Duodenal mucosa (tissue), 2 donors: ENCODE results near the gene CA6.
"Not testable (repeated sequence)": the region's sequence is repeated elsewhere in the genome, so short reads cannot be mapped to it uniquely, and the experiment has no call there.

ENCODE experiments used
- H3K27ac ChIP-seq: one replicate; pipeline ENCODE4 v1.7.0; 2013; ENCODE audit warnings: low read depth, low read length
- H3K27me3 ChIP-seq, 2 donors: one replicate each; pipeline ENCODE4 v1.7.0; 2013; ENCODE audit warnings: low read length in 2 of 2, control low read depth in 1 of 2; ENCODE audit not compliant: insufficient read depth in 2 of 2, control insufficient read depth in 1 of 2
- H3K36me3 ChIP-seq, 2 donors: one replicate each; pipeline ENCODE4 v1.7.0; 2013; ENCODE audit warnings: low read length in 2 of 2, control low read depth in 1 of 2; ENCODE audit not compliant: insufficient read depth in 2 of 2, control insufficient read depth in 1 of 2
- H3K4me1 ChIP-seq, 2 donors: one replicate each; pipeline ENCODE4 v1.7.0; 2013; ENCODE audit warnings: low read length in 2 of 2, control low read depth in 1 of 2; ENCODE audit not compliant: insufficient read depth in 2 of 2, control insufficient read depth in 1 of 2
- H3K4me3 ChIP-seq, 2 donors: one replicate each; pipeline ENCODE4 v1.7.0; 2013; ENCODE audit warnings: low read length in 2 of 2, low read depth in 1 of 2
- H3K9ac ChIP-seq, 2 donors: one replicate each; pipeline ENCODE4 v1.7.0; 2013; ENCODE audit warnings: low read length in 2 of 2, low read depth in 1 of 2
- H3K9me3 ChIP-seq, 2 donors: one replicate each; pipeline ENCODE4 v1.7.0; 2013; ENCODE audit warnings: low read length in 2 of 2, control low read depth in 1 of 2; ENCODE audit not compliant: control insufficient read depth in 1 of 2

CA6 gene

DNA sequence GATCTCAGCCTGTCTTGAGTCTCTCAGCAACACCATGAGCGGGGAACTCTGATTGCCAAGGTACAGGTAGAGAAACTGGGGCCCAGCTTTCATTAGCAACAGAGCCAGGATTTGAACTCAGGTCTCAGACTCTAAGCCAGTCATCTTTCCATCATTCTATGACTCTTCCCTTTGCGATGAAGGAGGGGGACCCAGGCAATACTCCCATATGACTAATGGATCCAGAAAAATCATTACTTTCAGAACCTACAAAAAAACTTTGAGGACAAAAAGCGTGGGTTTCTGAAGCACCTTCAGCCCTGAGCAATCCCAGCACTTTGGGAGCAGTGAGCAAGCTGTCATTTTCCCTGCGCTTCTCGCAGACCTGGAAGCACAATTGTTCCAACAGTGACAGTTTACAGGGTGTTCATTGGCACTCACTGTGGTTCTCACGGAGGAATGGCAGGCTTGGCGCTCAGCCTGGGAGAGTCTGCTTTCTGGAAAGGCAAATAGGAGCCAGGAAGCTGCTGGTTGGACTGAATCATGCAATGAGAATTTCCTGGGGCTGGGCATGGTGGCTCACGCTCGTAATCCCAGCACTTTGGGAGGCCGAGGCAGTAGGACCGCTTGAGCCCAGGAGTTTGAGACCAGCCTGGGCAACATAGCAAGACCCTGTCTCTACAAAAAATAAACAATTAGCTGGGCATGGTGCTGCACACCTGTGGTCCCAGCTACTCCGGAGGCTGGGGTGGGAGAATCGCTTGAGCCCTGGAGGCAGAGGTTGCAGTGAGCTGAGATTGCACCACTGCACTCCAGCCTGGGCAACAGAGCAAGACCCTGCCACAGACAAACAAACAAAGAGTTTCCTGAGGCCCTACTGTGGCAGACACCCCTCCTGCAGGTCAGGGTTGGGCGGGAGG, 40.5 kb downstream of the CA6 start:
- H3K9me3 ChIP-seq: no peaks in the 10 kb centered on the region
- no peak overlapping the region for H3K27ac ChIP-seq
- no peaks in the 10 kb centered on the region for H3K27me3 ChIP-seq
- H3K4me1 ChIP-seq: peaks cover 0 to 8% of the 10 kb centered on the region in 2 donors
- no peaks in the 10 kb centered on the region for H3K36me3 ChIP-seq
- no peak overlapping the region for H3K9ac ChIP-seq
- H3K4me3 ChIP-seq: no peak overlapping the region

DNA sequence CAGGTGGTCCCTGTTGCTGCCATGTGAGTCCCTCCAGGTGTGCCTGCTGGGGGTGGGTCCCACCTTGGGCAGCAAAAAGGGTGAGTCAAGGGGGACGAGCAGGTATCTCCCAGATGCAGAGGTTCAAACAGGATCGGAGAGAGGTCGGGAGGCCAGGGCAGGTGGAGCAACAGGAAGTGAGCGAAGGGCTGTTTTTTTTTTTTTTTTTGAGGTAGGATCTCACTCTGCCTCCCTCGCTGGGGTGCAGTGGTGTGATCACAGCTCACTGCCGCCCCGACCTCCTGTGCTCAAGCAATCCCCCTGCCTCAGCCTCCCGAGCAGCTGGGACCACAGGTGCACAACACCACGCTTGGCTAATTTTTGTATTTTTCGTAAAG, 41.1 kb downstream of the CA6 start:
- Histone ChIP-seq H3K36me3 (no peaks in the 10 kb centered on the region), H3K9ac (no peak overlapping the region), H3K27me3 (no peaks in the 10 kb centered on the region), H3K4me1 (peaks cover 0 to 8% of the 10 kb centered on the region in 2 donors), H3K4me3 (no peak overlapping the region), H3K9me3 (no peaks in the 10 kb centered on the region), H3K27ac (no peak overlapping the region)

DNA sequence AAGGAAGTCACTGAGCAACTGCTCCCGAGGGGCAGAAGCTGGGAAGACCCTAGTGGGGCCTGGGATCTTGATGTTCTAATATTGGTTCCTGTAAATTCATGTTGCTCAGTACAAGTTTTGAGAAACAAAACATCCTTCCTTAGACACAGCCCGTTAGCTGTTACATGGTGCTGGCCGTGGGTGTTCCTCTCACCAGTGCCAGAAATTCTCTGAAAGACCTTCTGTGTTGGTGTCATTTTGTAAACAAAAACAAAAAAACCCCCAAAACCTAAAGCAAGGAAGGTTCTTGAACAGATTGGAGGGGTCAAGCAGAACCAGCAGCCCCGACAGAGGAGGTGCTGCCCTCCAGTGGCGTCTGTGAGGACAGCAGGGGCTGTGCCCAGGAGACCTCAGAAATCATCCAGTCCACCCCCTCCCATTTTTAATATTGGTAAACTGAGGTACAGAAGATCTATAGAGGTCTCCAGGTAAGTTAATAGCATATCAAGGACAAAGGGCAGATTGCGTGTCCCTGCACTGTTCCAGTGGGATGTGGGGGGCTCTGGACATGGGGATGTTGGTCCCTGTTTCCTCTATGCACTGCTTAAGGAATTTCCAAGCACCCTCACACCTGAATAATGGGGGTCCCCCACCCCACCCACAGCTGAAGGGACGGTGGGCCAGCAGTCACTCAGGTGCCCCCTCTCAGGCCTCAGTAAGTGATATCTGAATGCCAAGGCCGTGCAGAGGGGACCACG, 42.4 kb downstream of the CA6 start:
- no peak overlapping the region for H3K4me3 ChIP-seq
- no peaks in the 10 kb centered on the region for H3K27me3 ChIP-seq
- no peaks in the 10 kb centered on the region for H3K9me3 ChIP-seq
- no peak overlapping the region for H3K9ac ChIP-seq
- no peaks in the 10 kb centered on the region for H3K36me3 ChIP-seq
- peaks cover 0 to 8% of the 10 kb centered on the region in 2 donors for H3K4me1 ChIP-seq
- no peak overlapping the region for H3K27ac ChIP-seq

DNA sequence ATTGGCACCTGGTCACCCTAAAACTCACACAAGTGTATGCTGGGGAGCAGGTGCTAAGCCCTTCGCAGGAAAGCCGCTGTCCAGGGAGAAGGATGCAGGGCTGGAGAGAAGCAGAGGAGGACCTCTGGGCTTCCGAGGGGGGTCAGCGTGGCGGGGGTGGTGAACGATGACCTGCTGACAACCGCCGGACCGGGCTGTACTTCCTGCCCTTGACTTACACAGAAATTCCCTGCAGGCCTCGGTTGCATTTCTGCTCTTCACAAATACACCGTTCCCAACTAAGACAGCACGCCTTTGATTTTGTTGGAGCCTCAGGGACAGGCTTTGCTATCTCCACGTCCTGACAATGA, 42.9 kb downstream of the CA6 start:
- Histone ChIP-seq H3K4me1 (peaks cover 0 to 8% of the 10 kb centered on the region in 2 donors), H3K4me3 (no peak overlapping the region), H3K36me3 (no peaks in the 10 kb centered on the region), H3K27ac (no peak overlapping the region), H3K9ac (no peak overlapping the region), H3K27me3 (no peaks in the 10 kb centered on the region), H3K9me3 (no peaks in the 10 kb centered on the region)

DNA sequence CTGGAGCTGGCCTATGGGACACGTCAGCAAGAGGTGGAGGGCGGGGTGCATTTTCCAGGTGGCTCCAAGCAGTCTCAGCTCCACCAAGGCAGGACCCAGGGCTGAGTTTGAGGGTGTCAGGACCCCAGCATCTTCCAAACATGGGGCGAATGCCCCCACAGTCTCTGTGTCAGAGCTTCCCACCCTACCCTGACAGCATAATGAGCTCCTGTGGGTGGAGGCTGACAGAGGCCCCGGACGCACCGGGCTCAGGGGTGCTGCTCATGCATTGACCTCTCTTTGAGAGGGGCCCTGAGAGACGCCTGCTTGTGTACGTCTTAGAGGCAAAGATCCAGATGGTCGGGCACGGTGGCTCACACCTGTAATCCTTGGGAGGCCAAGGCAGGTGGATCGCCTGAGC, 43.4 kb downstream of the CA6 start:
- Histone ChIP-seq H3K36me3 (no peaks in the 10 kb centered on the region), H3K9me3 (no peaks in the 10 kb centered on the region), H3K4me3 (no peak overlapping the region), H3K4me1 (peaks cover 0 to 8% of the 10 kb centered on the region in 2 donors), H3K27me3 (no peaks in the 10 kb centered on the region), H3K9ac (no peak overlapping the region), H3K27ac (no peak overlapping the region)

DNA sequence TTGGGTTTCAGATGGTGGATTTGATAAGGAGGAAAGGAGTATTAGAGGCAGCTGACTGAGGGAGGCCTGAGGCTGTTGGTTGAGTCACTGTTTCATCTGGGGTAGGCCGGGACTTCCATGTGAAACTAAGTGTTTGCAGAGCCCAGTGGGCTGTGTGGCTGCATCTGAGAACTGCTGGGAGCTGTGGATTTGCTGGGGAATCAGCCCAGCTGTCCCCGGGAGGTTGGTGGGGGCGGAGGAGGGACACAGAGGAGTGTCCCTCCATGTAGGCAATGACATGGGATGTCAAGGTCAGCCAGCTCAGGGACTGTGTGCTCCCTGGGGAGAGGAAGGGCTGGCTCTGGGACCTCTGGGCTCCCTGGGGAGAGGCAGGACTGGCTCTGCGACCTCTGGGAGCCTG, 44.2 kb downstream of the CA6 start:
- Histone ChIP-seq H3K27me3 (no peaks in the 10 kb centered on the region), H3K9me3 (no peaks in the 10 kb centered on the region)

DNA sequence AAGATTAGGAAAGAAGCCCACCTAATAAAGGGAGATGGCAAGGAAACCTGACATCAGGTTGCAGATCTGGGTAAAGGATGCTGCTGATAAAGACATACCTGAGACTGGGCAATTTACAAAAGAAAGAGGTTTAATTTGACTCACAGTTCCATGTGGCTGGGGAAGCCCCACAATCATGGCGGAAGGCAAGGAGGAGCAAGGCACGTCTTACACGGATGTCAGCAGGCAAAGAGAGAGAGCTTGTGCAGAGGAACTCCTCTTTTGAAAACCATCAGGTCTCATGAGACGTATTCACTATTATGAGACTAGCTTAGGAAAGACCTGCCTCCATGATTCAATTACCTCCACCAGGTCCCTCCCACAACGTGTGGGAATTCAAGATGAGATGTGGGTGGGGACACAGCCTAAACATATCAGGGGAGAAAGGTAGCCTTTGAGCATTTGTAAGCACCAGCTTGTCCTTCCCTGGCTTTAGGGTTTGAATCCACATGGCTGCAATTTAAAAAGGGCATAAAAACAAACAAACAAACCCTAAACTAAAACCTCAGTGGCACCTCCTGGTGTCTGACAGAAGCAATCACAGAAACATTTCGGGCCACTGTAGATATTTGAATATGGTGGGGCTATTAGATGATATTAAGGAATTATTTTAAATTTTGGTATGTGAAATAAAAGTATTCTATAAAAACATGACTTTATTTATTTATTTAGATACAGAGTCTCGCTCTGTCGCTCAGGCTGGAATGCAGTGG, 47.4 kb downstream of the CA6 start:
- Histone ChIP-seq H3K4me3 (no peak overlapping the region), H3K4me1 (no peaks in the 10 kb centered on the region), H3K36me3 (no peaks in the 10 kb centered on the region), H3K9ac (no peak overlapping the region), H3K27ac (no peak overlapping the region), H3K27me3 (no peaks in the 10 kb centered on the region), H3K9me3 (no peaks in the 10 kb centered on the region)

More for the DNA sequence above, 44.2 kb downstream of the CA6 start:
- H3K36me3 ChIP-seq: no peaks in the 10 kb centered on the region
- H3K9ac ChIP-seq: no peak overlapping the region
- no peak overlapping the region for H3K4me3 ChIP-seq
- H3K27ac ChIP-seq: no peak overlapping the region
- H3K4me1 ChIP-seq: peaks cover 0 to 8% of the 10 kb centered on the region in 2 donors

DNA sequence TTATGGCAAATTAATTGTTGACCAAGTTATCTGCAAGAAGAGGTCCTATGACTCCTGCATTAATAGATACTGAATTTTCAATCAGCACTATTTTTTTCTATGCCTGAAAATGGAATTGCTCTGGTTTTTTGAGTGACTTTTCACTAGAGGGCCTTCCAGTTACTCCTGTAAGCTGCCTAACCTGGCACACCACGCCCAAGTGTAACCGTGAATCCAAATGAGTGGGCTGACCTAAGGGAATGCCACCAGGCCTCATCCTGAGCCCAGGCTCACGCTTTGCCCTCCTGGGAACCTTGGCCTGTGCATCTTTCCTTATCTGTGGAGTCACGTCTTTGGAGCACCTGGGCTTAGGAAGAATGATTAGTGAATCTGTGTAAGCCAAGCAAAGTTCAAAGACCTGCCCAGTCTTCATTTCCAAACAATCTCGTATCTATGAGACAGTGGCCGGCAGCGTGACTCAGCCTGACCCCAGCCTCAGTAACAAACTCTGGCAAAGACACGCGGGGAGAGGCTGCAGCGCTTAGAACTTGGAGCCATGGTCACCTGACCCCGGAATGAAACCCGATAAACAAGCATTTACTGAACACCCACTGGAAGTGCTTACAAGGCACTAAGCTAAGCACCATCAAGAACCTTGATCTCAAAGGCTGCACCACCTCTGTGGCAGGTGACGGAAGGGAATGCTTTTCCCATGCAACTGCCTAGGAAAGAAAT, 48.5 kb downstream of the CA6 start:
- H3K4me3 ChIP-seq, H3K4me1 ChIP-seq, H3K27me3 ChIP-seq, H3K9ac ChIP-seq, H3K36me3 ChIP-seq, H3K27ac ChIP-seq, H3K9me3 ChIP-seq: not testable (repeated sequence)

DNA sequence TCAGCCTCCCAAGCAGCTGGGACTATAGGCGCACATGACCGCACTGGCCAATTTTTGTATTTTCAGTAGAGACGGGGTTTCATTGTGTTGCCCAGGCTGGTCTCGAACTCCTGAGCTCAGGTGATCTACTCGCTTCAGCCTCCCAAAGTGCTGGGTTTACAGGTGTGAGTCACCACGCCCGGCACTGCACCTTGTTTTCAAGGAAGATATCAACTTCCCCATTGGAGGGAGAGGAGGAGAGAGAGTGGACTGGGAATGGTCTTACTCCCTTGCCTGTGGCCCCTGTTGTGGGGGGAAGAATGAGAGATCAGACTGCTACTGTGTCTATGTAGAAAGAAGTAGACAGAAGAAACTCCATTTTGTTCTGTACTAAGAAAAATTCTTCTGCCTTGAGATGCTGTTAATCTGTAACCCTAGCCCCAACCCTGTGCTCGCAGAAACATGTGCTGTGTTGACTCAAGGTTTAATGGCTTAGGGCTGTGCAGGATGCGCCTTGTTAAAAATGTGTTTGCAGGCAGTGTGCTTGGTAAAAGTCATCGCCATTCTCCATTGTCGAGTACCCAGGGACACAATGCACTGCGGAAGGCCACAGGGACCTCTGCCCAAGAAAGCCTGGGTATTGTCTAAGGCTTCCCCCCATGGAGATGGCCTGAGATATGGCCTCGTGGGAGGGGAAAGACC, 56.0 kb downstream of the CA6 start:
- H3K4me1 ChIP-seq, H3K27me3 ChIP-seq, H3K9me3 ChIP-seq, H3K36me3 ChIP-seq, H3K27ac ChIP-seq, H3K9ac ChIP-seq, H3K4me3 ChIP-seq: not testable (repeated sequence)
